ENCODE results near the gene CORO6. TPM values are rescaled to one million over a fixed set of nuclear protein-coding genes. Genes with fewer than 3 reads are reported as not detected.

CORO6 gene
- polyA plus RNA-seq (20.5 to 50.9 TPM (median 28.8 TPM) in 3 replicates), polyA minus RNA-seq (34.8 to 68.4 TPM (median 42.9 TPM) in 3 replicates)
- 6.6 TPM for polyA plus RNA-seq (2011; ENCODE audit: low read depth)
- 9.2 and 10.8 TPM in 2 replicates for polyA plus RNA-seq (2011; cell fraction: cytosol; rRNA removed)
- 191 and 224 TPM in 2 replicates for polyA plus RNA-seq (2011; cell fraction: nucleus; rRNA removed)
- polyA plus RNA-seq (2012; ENCODE audit: low replicate concordance) = 14.6 and 16.8 TPM in 2 replicates
- polyA minus RNA-seq (2011; cell fraction: cytosol; rRNA and poly(A)+ RNA removed) = 17.6 TPM
- polyA minus RNA-seq (2011; cell fraction: nucleus; rRNA and poly(A)+ RNA removed) = 35.6 and 40.7 TPM in 2 replicates

GRCh38 chr17:29622337-29623282 lies at the start of gene CORO6:
Gene CORO6 (minus strand): TSS chr17:29622912. CDS start chr17:29621421, 1,491 bp downstream.
- H3K4me1 ChIP-seq (ENCODE audit: control insufficient read depth, extremely low read depth, insufficient read depth, low read length) = peaks cover 65% of the 10 kb centered on the region
- no peaks in the 10 kb centered on the region for H3K9me1 ChIP-seq (ENCODE audit: control insufficient read depth, extremely low read depth, insufficient read depth, low read length)
- H3K27ac ChIP-seq (ENCODE audit: control insufficient read depth, insufficient read depth, low read length) = peak within 1 kb of the TSS; percentile 96
- peak within 1 kb of the TSS; percentile 59 for H2AFZ ChIP-seq (ENCODE audit: control insufficient read depth, low read length)
- no peaks in the 10 kb centered on the region for H4K20me1 ChIP-seq (ENCODE audit: control insufficient read depth, extremely low read depth, insufficient read depth, low read length)
- no peak for FAIRE-seq
- peak within 1 kb of the TSS; percentile 64 to 79 (median 70) for H3K4me3 ChIP-seq (ENCODE audit: control insufficient read depth in 2 of 3, extremely low read depth in 1 of 3, insufficient read depth in 2 of 3, low read depth in 1 of 3, low read length in 3 of 3)
- H3K36me3 ChIP-seq (ENCODE audit: control insufficient read depth in 2 of 2, extremely low read depth in 1 of 2, insufficient read depth in 2 of 2, low read length in 2 of 2) = peaks cover 0 to 5% of the 10 kb centered on the region in 2 experiments
- peaks cover 23% of the 10 kb centered on the region for H3K79me2 ChIP-seq (ENCODE audit: control insufficient read depth, insufficient read depth, low read length)
- no peaks in the 10 kb centered on the region for H3K9me3 ChIP-seq (ENCODE audit: control insufficient read depth, low read depth, low read length)
- peak within 1 kb of the TSS; percentile 83 for H3K9ac ChIP-seq (ENCODE audit: control insufficient read depth, extremely low read depth, insufficient read depth, low read length)
- no peaks in the 10 kb centered on the region for H3K27me3 ChIP-seq (ENCODE audit: control insufficient read depth, extremely low read depth, insufficient read depth, low read length)
- no peak for TF ChIP-seq EZH2 (IDR thresholded peaks at IDR 0.05; ENCODE audit: low read length)
- no peak for TF ChIP-seq CTCF (optimal IDR thresholded peaks at IDR 0.05 in 1 of 3, IDR thresholded peaks at IDR 0.05 in 1 of 3, conservative IDR thresholded peaks at IDR 0.05 in 1 of 3; ENCODE audit: extremely low read depth in 1 of 3, insufficient read depth in 2 of 3, low read length in 3 of 3)
- no peak for DNase-seq (ENCODE audit: low read depth, low spot score)
- dilution Hi-C loops (cut with MboI; ENCODE audit: extremely low pct_ligation_motif_present, low sequenced_read_pairs) = loop anchor here (10.0 kb wide), 1 partner anchor 292 kb away; no protein-coding TSS in a partner anchor
- peak within 1 kb of the TSS; percentile 79 for H3K4me2 ChIP-seq (ENCODE audit: control insufficient read depth, extremely low read depth, insufficient read depth, low read depth, low read length)

GRCh38 chr17:29671661-29672060 lies 48.9 kb upstream of the CORO6 start:
- DNase-seq (ENCODE audit: low read depth, low spot score) (no peak), FAIRE-seq (no peak)
- no peaks in the 10 kb centered on the region for H3K9me3 ChIP-seq (ENCODE audit: control insufficient read depth, low read depth, low read length)
- peaks cover 8 to 10% of the 10 kb centered on the region in 2 experiments for H3K36me3 ChIP-seq (ENCODE audit: control insufficient read depth in 2 of 2, extremely low read depth in 1 of 2, insufficient read depth in 2 of 2, low read length in 2 of 2)
- H3K9me1 ChIP-seq (ENCODE audit: control insufficient read depth, extremely low read depth, insufficient read depth, low read length) = no peaks in the 10 kb centered on the region
- H2AFZ ChIP-seq (ENCODE audit: control insufficient read depth, low read length) = no peak overlapping the region
- H3K27me3 ChIP-seq (ENCODE audit: control insufficient read depth, extremely low read depth, insufficient read depth, low read length) = no peaks in the 10 kb centered on the region
- no peaks in the 10 kb centered on the region for H4K20me1 ChIP-seq (ENCODE audit: control insufficient read depth, extremely low read depth, insufficient read depth, low read length)
- TF ChIP-seq EZH2 (IDR thresholded peaks at IDR 0.05; ENCODE audit: low read length) = no peak
- no peak for TF ChIP-seq CTCF (optimal IDR thresholded peaks at IDR 0.05 in 1 of 3, IDR thresholded peaks at IDR 0.05 in 1 of 3, conservative IDR thresholded peaks at IDR 0.05 in 1 of 3; ENCODE audit: extremely low read depth in 1 of 3, insufficient read depth in 2 of 3, low read length in 3 of 3)
- dilution Hi-C loops (cut with MboI; ENCODE audit: extremely low pct_ligation_motif_present, low sequenced_read_pairs) = no loop called here
- H3K79me2 ChIP-seq (ENCODE audit: control insufficient read depth, insufficient read depth, low read length) = no peaks in the 10 kb centered on the region
- H3K9ac ChIP-seq (ENCODE audit: control insufficient read depth, extremely low read depth, insufficient read depth, low read length) = no peak overlapping the region
- H3K27ac ChIP-seq (ENCODE audit: control insufficient read depth, insufficient read depth, low read length) = no peak overlapping the region
- no peaks in the 10 kb centered on the region for H3K4me1 ChIP-seq (ENCODE audit: control insufficient read depth, extremely low read depth, insufficient read depth, low read length)
- H3K4me3 ChIP-seq (ENCODE audit: control insufficient read depth in 2 of 3, extremely low read depth in 1 of 3, insufficient read depth in 2 of 3, low read depth in 1 of 3, low read length in 3 of 3) = no peak overlapping the region
- no peak overlapping the region for H3K4me2 ChIP-seq (ENCODE audit: control insufficient read depth, extremely low read depth, insufficient read depth, low read depth, low read length)

Data from keratinocyte (primary cell).